SK-N-SH treated with all-trans-retinoic acid at 6 μM for 48 hours (cell line): ENCODE results near the gene PFN4.

Source experiments
- RARB ChIP-seq: fragments of 250-450 bp; sonication (Bioruptor Pico); IDR thresholded peaks from 2 replicates; pipeline ENCODE4 v1.8.0; 2021; ENCODE audit warnings: mild to moderate bottlenecking, moderate library complexity
- ZNF8 ChIP-seq: fragments of 450-650 bp; formaldehyde crosslinking; IDR thresholded peaks from 2 replicates; pipeline ENCODE4 v1.5.0; 2020; ENCODE audit warnings: mild to moderate bottlenecking, moderate library complexity
- TF ChIP-seq, protein P1 (sequence below): fragments of 250-450 bp; sonication (Bioruptor Pico); IDR thresholded peaks from 2 replicates; pipeline ENCODE4 v1.5.1; 2020; ENCODE audit warnings: low read depth, mild to moderate bottlenecking, moderate library complexity

DNA sequence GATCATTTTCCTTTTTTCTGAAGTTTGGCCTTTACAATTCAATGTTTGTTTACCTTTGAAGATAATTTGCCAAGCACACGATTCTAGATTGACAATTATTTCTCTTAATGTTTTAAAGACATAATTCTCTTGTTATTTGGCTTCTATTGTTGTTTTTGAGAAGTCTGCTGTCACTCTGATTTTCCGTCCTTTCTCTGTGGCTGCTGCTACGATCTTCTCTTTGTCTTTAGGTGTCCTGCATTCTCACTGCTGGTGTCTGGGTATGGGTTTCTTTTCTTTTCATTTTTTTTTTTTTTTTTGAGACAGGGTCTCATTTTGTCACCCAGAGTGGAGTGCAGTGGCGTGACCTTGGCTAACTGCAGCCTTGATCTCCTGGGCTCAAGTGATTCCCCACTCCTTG lies 36.6 kb upstream of the PFN4 start:
- TF ChIP-seq RARB (CRISPR knock-in tag): no peak
- TF ChIP-seq, protein P1, sequence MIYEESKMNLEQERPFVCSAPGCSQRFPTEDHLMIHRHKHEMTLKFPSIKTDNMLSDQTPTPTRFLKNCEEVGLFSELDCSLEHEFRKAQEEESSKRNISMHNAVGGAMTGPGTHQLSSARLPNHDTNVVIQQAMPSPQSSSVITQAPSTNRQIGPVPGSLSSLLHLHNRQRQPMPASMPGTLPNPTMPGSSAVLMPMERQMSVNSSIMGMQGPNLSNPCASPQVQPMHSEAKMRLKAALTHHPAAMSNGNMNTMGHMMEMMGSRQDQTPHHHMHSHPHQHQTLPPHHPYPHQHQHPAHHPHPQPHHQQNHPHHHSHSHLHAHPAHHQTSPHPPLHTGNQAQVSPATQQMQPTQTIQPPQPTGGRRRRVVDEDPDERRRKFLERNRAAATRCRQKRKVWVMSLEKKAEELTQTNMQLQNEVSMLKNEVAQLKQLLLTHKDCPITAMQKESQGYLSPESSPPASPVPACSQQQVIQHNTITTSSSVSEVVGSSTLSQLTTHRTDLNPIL (CRISPR knock-in tag): no peak
- TF ChIP-seq ZNF8: no peak
